SH-SY5Y (cell line): ENCODE measurements around the gene TRIM71.

Experiments used
- GATA2 ChIP-seq: IDR thresholded peaks from 2 replicates; pipeline ENCODE4 v1.6.1; 2011; ENCODE audit warnings: mild to moderate bottlenecking, low read depth, low read length
- GATA3 ChIP-seq: IDR thresholded peaks from 2 replicates; pipeline ENCODE4 v1.6.1; 2011; ENCODE audit warnings: low read depth, mild to moderate bottlenecking, low read length, moderate library complexity

DNA sequence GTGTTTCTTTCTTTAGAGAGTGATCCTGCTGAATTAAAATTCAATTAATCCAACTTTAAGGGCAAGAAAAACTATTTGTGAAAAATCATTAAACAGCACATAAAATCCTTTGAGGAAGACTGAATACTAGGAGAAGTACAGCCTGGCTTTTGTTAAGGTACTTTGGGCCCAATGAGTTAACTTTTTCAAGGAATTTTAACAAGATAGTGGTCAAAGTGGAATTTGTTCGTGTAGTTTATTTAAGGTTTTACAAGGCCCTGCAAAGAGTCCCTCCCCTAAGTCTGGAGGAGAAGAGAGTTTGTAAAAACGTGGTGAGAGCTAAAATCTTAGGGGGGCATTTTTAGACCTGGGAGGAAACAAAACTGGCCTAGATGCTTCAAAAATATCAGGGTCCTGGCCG lies 26.0 kb upstream of the TRIM71 start:
- TF ChIP-seq GATA2: no peak
- TF ChIP-seq GATA3: no peak
